ENCODE results near the gene HDAC9. TPM values are rescaled to one million over a fixed set of nuclear protein-coding genes. Genes with fewer than 3 reads are reported as not detected.

Gene HDAC9
- total RNA-seq, 4 donors from 2014 or later = 3.4 to 7.2 (median 4.5) TPM

DNA sequence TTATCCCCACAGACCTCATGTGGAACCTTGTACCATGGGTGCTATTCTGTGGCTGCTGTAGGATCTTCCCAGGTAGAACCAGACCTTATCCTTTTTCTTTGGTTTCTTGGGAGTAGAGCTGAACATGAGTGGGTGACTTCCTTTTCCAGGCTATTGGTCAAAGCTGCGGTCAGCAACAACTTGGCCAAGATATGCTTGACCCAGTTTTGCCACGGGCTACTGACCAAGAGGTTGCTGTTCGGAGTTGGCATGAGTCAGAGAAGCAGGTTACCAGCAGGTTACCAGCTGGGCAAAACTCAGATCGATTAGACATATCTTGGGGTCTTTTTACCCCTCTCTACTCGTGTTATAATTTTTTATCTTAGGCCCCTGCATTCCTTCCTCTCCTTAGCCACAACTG, 36.7 kb upstream of the HDAC9 start:
- 67% methylated on average over 5 of the region's 5 CpGs for WGBS
- H3K27ac ChIP-seq = no peak overlapping the region
- DNase-seq (ENCODE audit: low spot score in 2 of 2) = no peak

DNA sequence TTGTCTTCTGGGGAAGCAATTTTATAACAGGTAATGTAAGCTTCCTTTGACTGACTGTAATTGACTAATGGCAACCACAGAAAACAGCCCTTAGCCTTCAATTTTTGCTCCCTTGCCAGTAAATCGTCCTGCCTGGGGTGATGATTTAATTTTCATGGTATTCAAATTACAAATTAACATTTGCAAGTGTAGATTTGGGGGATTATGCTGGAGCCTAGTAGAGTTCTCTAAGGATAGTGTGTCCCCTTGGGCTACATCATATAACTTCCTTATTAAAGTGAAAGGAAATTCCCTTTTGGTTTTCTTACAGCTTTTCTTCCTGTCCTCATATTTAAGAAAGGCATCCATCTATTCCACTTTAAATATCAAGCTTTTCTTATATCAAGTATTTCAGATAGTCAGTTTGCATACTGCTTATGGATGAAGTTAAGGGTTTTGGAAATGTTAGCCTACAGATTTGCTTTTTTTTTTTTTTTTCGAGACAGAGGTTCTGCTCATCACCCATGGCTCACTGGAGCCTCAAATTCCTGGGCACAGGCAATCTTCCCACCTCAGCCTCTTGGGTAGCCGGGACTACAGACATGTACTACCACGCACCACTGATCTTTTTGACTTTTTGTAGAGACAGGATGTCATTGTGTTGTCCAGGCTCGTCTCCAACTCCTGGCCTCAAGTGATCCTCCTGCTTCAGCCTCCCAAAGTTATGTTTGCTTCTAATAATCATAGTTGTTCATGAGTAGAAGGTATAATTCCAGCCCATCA, 35.9 kb upstream of the HDAC9 start:
- TF ChIP-seq POLR2AphosphoS5 (IDR thresholded peaks at IDR 0.05) (no peak), POLR2A (IDR thresholded peaks at IDR 0.05) (no peak), EP300 (IDR thresholded peaks at IDR 0.05) (no peak)
- TF ChIP-seq, protein P1, sequence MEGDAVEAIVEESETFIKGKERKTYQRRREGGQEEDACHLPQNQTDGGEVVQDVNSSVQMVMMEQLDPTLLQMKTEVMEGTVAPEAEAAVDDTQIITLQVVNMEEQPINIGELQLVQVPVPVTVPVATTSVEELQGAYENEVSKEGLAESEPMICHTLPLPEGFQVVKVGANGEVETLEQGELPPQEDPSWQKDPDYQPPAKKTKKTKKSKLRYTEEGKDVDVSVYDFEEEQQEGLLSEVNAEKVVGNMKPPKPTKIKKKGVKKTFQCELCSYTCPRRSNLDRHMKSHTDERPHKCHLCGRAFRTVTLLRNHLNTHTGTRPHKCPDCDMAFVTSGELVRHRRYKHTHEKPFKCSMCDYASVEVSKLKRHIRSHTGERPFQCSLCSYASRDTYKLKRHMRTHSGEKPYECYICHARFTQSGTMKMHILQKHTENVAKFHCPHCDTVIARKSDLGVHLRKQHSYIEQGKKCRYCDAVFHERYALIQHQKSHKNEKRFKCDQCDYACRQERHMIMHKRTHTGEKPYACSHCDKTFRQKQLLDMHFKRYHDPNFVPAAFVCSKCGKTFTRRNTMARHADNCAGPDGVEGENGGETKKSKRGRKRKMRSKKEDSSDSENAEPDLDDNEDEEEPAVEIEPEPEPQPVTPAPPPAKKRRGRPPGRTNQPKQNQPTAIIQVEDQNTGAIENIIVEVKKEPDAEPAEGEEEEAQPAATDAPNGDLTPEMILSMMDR (IDR thresholded peaks at IDR 0.05) = no peak
- WGBS = 65% methylated on average over 5 of the region's 5 CpGs
- H3K4me1 ChIP-seq = no peaks in the 10 kb centered on the region
- H3K27ac ChIP-seq = no peak overlapping the region
- DNase-seq (ENCODE audit: low spot score in 2 of 2) = no peak
- no peaks in the 10 kb centered on the region for H3K9me3 ChIP-seq
- H3K4me3 ChIP-seq = no peak overlapping the region
- H3K27me3 ChIP-seq = no peaks in the 10 kb centered on the region
- no peaks in the 10 kb centered on the region for H3K36me3 ChIP-seq

More for the DNA sequence above, 36.7 kb upstream of the HDAC9 start:
- no peaks in the 10 kb centered on the region for H3K36me3 ChIP-seq
- TF ChIP-seq POLR2A (IDR thresholded peaks at IDR 0.05) (no peak), POLR2AphosphoS5 (IDR thresholded peaks at IDR 0.05) (no peak)
- TF ChIP-seq, protein P1 (IDR thresholded peaks at IDR 0.05) = no peak
- H3K9me3 ChIP-seq = no peaks in the 10 kb centered on the region
- H3K4me1 ChIP-seq = no peaks in the 10 kb centered on the region
- no peaks in the 10 kb centered on the region for H3K27me3 ChIP-seq
- no peak overlapping the region for H3K4me3 ChIP-seq

DNA sequence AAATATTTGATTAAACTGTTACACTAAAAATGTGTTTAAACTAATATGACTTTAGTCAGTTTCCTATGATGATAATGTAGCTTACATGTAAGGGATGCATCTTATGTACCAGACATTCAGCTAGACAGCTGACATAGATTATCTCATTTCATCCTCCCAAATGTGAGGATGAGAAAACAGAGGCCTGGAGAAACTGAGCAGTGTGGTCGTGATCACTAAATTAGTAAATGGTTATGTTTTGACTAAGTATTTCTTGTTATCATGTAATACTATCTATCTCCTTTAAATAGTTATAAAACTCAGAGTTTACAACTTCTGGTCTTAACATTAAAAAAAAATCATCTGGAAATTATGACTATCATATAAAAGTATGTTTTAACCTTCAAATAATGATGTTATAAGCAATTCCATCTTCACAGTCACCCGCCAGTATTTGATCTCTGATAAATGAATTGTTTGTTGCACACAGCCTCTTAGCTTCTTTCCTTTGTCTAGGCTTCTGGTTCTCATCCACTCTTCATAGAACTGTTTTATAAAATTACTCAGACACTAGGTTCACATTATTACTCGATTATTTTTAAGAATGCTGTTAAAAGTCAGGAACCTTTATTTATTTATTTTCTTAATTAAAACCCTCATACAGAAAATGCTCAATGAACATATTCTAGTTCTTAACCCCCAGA, 33.6 kb upstream of the HDAC9 start:
- no peak overlapping the region for H3K4me3 ChIP-seq
- no peaks in the 10 kb centered on the region for H3K4me1 ChIP-seq
- H3K36me3 ChIP-seq = no peaks in the 10 kb centered on the region
- H3K27ac ChIP-seq = no peak overlapping the region
- H3K9me3 ChIP-seq = no peaks in the 10 kb centered on the region
- DNase-seq (ENCODE audit: low spot score in 2 of 2) = no peak
- 69% methylated on average over 3 of the region's 3 CpGs for WGBS
- H3K27me3 ChIP-seq = no peaks in the 10 kb centered on the region
- TF ChIP-seq POLR2A (IDR thresholded peaks at IDR 0.05) (no peak), POLR2AphosphoS5 (IDR thresholded peaks at IDR 0.05) (no peak), EP300 (IDR thresholded peaks at IDR 0.05) (no peak)
- TF ChIP-seq, protein P1 (IDR thresholded peaks at IDR 0.05) = no peak

DNA sequence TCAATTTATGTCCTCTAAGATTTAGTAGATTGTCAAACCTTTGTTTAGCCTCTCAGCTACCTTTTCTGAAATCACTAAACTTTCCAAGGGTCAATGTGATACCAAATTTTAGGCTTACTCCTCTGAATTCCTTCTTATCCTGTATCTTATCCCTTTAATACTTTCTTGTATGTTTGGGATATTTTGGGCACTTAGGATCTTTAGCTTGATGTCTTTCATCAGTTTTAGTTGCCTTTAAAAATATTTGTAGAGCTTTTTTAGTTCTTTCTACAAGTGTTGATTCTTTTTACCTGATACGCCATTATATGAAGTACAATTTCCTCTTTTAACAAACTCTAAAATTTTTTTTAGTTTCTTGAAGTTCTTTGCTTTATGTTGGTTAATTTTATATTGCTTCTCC, 30.7 kb upstream of the HDAC9 start:
- DNase-seq (ENCODE audit: low spot score in 2 of 2) = no peak
- H3K27me3 ChIP-seq = no peaks in the 10 kb centered on the region
- no peak overlapping the region for H3K27ac ChIP-seq
- WGBS = 94% methylated on average over 1 of the region's 1 CpG
- H3K4me3 ChIP-seq = no peak overlapping the region
- no peaks in the 10 kb centered on the region for H3K9me3 ChIP-seq
- no peaks in the 10 kb centered on the region for H3K36me3 ChIP-seq
- TF ChIP-seq POLR2AphosphoS5 (IDR thresholded peaks at IDR 0.05) (no peak), EP300 (IDR thresholded peaks at IDR 0.05) (no peak), POLR2A (IDR thresholded peaks at IDR 0.05) (no peak)
- TF ChIP-seq, protein P1 (IDR thresholded peaks at IDR 0.05) = no peak
- no peaks in the 10 kb centered on the region for H3K4me1 ChIP-seq

DNA sequence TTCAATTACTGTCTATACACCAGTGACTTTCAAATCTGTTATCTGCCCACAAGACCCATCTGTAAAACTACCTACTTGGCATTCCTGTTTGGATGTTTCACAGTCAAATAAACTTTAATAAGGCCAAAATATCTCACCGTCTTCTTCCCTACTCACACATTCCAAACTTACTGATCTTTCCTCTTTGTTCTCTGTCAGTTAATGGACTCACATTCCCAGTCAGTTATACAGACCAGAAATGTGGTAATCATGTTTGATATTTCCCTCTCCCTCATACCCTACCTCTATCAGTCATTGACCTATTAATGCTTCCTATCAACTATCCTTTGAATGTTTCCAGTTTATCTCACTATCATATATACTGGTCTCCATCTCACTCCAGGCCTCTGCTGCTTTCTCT, 28.5 kb upstream of the HDAC9 start:
- 84% methylated on average over 1 of the region's 1 CpG for WGBS
- H3K27me3 ChIP-seq = no peaks in the 10 kb centered on the region
- no peak for DNase-seq (ENCODE audit: low spot score in 2 of 2)
- no peak overlapping the region for H3K27ac ChIP-seq
- no peaks in the 10 kb centered on the region for H3K4me1 ChIP-seq
- H3K9me3 ChIP-seq = no peaks in the 10 kb centered on the region
- TF ChIP-seq POLR2A (IDR thresholded peaks at IDR 0.05) = no peak
- no peaks in the 10 kb centered on the region for H3K36me3 ChIP-seq
- H3K4me3 ChIP-seq = no peak overlapping the region
